T-helper 9 cell (primary cell): Measurements from ENCODE around the gene NMUR1.
"Not testable (repeated sequence)": the region's sequence is repeated elsewhere in the genome, so short reads cannot be mapped to it uniquely, and the experiment has no call there.

Experiments used
- DNase-seq: peaks from one replicate; pipeline ENCODE4 v3.0.0-alpha.2; 2020
- total RNA-seq, 2 donors: gene quantifications; one replicate each; lab custom pipeline; 2026; lab: John Stamatoyannopoulos, UW

NMUR1 gene
- total RNA-seq = 0 to 0.72 reads per million in 2 donors

- peak; percentile 69 for DNase-seq
These were observed at the start of gene NMUR1 for GRCh38 chr2:231530099-231531011. Gene NMUR1 (minus strand): TSS chr2:231530445. CDS start chr2:231530361, 84 bp downstream.

- no peak for DNase-seq
These were observed 49.3 kb upstream of the NMUR1 start for GRCh38 chr2:231579560-231579959.

GRCh38 chr2:231578655-231579054 lies 48.4 kb upstream of the NMUR1 start:
- not testable (repeated sequence) for DNase-seq

GRCh38 chr2:231576465-231576864 lies 46.2 kb upstream of the NMUR1 start:
- no peak for DNase-seq

GRCh38 chr2:231575612-231576256 lies 45.5 kb upstream of the NMUR1 start:
- DNase-seq = no peak

GRCh38 chr2:231573698-231574421 lies 43.6 kb upstream of the NMUR1 start:
- DNase-seq = no peak

- DNase-seq = no peak
These were observed 42.9 kb upstream of the NMUR1 start for GRCh38 chr2:231573096-231573495.

GRCh38 chr2:231571661-231572191 lies 41.5 kb upstream of the NMUR1 start:
- DNase-seq = no peak

- not testable (repeated sequence) for DNase-seq
These were observed 40.7 kb upstream of the NMUR1 start for GRCh38 chr2:231570915-231571314.

- no peak for DNase-seq
These were observed 38.7 kb upstream of the NMUR1 start for GRCh38 chr2:231568785-231569435.

GRCh38 chr2:231568098-231568784 lies 38.0 kb upstream of the NMUR1 start:
- DNase-seq = no peak

- DNase-seq = no peak
These were observed 36.9 kb upstream of the NMUR1 start for GRCh38 chr2:231567159-231567558.

GRCh38 chr2:231565887-231566594 lies 35.8 kb upstream of the NMUR1 start:
- no peak for DNase-seq

GRCh38 chr2:231563378-231563961 lies 33.2 kb upstream of the NMUR1 start:
- no peak for DNase-seq

GRCh38 chr2:231557571-231558217 lies 27.4 kb upstream of the NMUR1 start:
- DNase-seq = peak; percentile 37

GRCh38 chr2:231556981-231557380 lies 26.7 kb upstream of the NMUR1 start:
- no peak for DNase-seq

GRCh38 chr2:231556496-231556895 lies 26.3 kb upstream of the NMUR1 start:
- not testable (repeated sequence) for DNase-seq

- DNase-seq = no peak
These were observed 24.7 kb upstream of the NMUR1 start for GRCh38 chr2:231554748-231555545.

GRCh38 chr2:231554327-231554726 lies 24.1 kb upstream of the NMUR1 start:
- DNase-seq = no peak
